HCT116 (cell line): ENCODE results near the gene UMODL1. TPM values are rescaled to one million over a fixed set of nuclear protein-coding genes. Genes with fewer than 3 reads are reported as not detected.

Source experiments
- ATAC-seq: fragments of 200-7000 bp; cut with Tn5 transposase; 2 replicates; pipeline ENCODE4 v1.9.1; 2020; ENCODE audit warnings: mild to moderate bottlenecking, moderate library complexity
- BruUV-seq: library from RNA; stranded (reverse); fragments of 400-500 nt; replicated peaks from 2 replicates; lab custom pipeline; 2021; lab: Mats Ljungman, UMichigan
- CTCF ChIA-PET: fragments of 300-600 bp; sonication (Branson Sonifier 250); formaldehyde crosslinking; loops from one replicate; lab custom pipeline; 2021; ENCODE audit warnings: antibody characterized with exemption; lab: Charles Lee
- POLR2A ChIA-PET: fragments of 300-600, 350-600 bp; sonication (Branson Sonifier 250); formaldehyde crosslinking; loops from one replicate; lab custom pipeline; 2021; ENCODE audit warnings: antibody characterized with exemption; lab: Charles Lee
- RAD21 ChIA-PET, 2 experiments: fragments of 300-600 bp; sonication (Branson Sonifier 250); formaldehyde crosslinking; loops; one replicate each; lab custom pipeline; 2023; ENCODE audit warnings: low total read pairs in 2 of 2; ENCODE audit not compliant: uncharacterized antibody in 2 of 2, unreplicated experiment in 2 of 2, low non-redundant PET in 1 of 2; lab: Charles Lee
- DNase-seq: peaks from one replicate; pipeline ENCODE4 v3.0.0-alpha.2; 2010; ENCODE audit warnings: low read depth, low spot score
- H2AFZ ChIP-seq: fragments of 200-600 bp; shearing (Covaris generic), sonication (generic); 2 replicates; pipeline ENCODE4 v1.6.1; 2017; ENCODE audit warnings: low read depth, mixed run types, mixed read lengths, antibody characterized with exemption, low read length; ENCODE audit not compliant: poor library complexity, severe bottlenecking
- H3K27ac ChIP-seq: 2 replicates; pipeline ENCODE4 v1.5.1; 2012; ENCODE audit warnings: low read depth, low read length
- H3K27me3 ChIP-seq: fragments of 200-600 bp; sonication (generic); 2 replicates; pipeline ENCODE4 v1.6.1; 2016; ENCODE audit warnings: mixed run types, low read length, mixed read lengths; ENCODE audit not compliant: insufficient read depth
- H3K36me3 ChIP-seq, 2 experiments: fragments of 200-500 bp in 1 of 2; fragments of 200-600 bp in 1 of 2; sonication (Bioruptor generic) in 1 of 2; sonication (generic) in 1 of 2; 2 replicates each; pipeline versions ENCODE4 v1.5.1 to v1.6.1; 2014 to 2016; ENCODE audit warnings: low read length in 2 of 2, inconsistent platforms in 1 of 2, mixed read lengths in 1 of 2, mixed run types in 1 of 2; ENCODE audit not compliant: insufficient read depth in 2 of 2, control insufficient read depth in 1 of 2
- H3K4me1 ChIP-seq, 2 experiments: fragments of 200-600 bp in 1 of 2; sonication (generic) in 1 of 2; 2 replicates each; pipeline versions ENCODE4 v1.5.1 to v1.6.1; 2012 to 2017; ENCODE audit warnings: low read length in 2 of 2, inconsistent platforms in 1 of 2, mild to moderate bottlenecking in 1 of 2, mixed read lengths in 1 of 2, mixed run types in 1 of 2, moderate library complexity in 1 of 2; ENCODE audit not compliant: insufficient read depth in 2 of 2, control insufficient read depth in 1 of 2
- H3K4me2 ChIP-seq: fragments of 200-600 bp; sonication (generic); 2 replicates; pipeline ENCODE4 v1.6.1; 2017; ENCODE audit warnings: mixed run types, low read length, mixed read lengths
- H3K4me3 ChIP-seq, 2 experiments: fragments of 200-600 bp in 1 of 2; sonication (generic) in 1 of 2; replicated peaks in 1 of 2; 2 replicates each; pipeline ENCODE4 v1.5.1; 2011 to 2016; ENCODE audit warnings: low read length in 2 of 2, control low read depth in 1 of 2, low read depth in 1 of 2, mild to moderate bottlenecking in 1 of 2, mixed read lengths in 1 of 2, mixed run types in 1 of 2
- H3K79me2 ChIP-seq: fragments of 200-600 bp; sonication (generic); 2 replicates; pipeline ENCODE4 v1.6.1; 2017; ENCODE audit warnings: mild to moderate bottlenecking, mixed run types, low read length, moderate library complexity, mixed read lengths; ENCODE audit not compliant: insufficient read depth
- H3K9ac ChIP-seq: fragments of 200-600 bp; sonication (generic); 2 replicates; pipeline ENCODE4 v1.6.1; 2016; ENCODE audit warnings: low read length, mixed read lengths
- H3K9me2 ChIP-seq: fragments of 200-600 bp; sonication (generic), shearing (Covaris generic); 2 replicates; pipeline ENCODE4 v1.6.1; 2017; ENCODE audit warnings: mixed run types, mild to moderate bottlenecking, moderate library complexity; ENCODE audit not compliant: insufficient read depth
- H3K9me3 ChIP-seq, 2 experiments: fragments of 200-500 bp in 1 of 2; fragments of 200-600 bp in 1 of 2; sonication (Bioruptor generic) in 1 of 2; sonication (generic) in 1 of 2; 2 replicates each; pipeline ENCODE4 v1.6.1; 2014 to 2017; ENCODE audit warnings: low read length in 2 of 2, mixed read lengths in 2 of 2, inconsistent platforms in 1 of 2, low read depth in 1 of 2, mild to moderate bottlenecking in 1 of 2, mixed run types in 1 of 2, moderate library complexity in 1 of 2; ENCODE audit not compliant: control insufficient read depth in 1 of 2, insufficient read depth in 1 of 2
- H4K20me1 ChIP-seq: fragments of 200-600 bp; sonication (generic), shearing (Covaris generic); 2 replicates; pipeline ENCODE4 v1.6.1; 2017; ENCODE audit warnings: mixed run types, mild to moderate bottlenecking, moderate library complexity; ENCODE audit not compliant: insufficient read depth
- CBX3 ChIP-seq: IDR thresholded peaks from 2 replicates; pipeline ENCODE4 v1.6.1; 2012; ENCODE audit warnings: low read depth
- CEBPB ChIP-seq: IDR thresholded peaks from 2 replicates; pipeline ENCODE4 v1.6.1; 2012; ENCODE audit warnings: low read depth
- CTCF ChIP-seq, 3 experiments: fragments of 200-600 bp in 1 of 3; sonication (generic) in 1 of 3; IDR thresholded peaks in 2 of 3; conservative IDR thresholded peaks in 1 of 3; 2 replicates each; pipeline ENCODE4 v1.5.1; 2012 to 2017; ENCODE audit warnings: low read depth in 2 of 3, low read length in 2 of 3, antibody characterized with exemption in 1 of 3, borderline replicate concordance in 1 of 3, control low read depth in 1 of 3, mild to moderate bottlenecking in 1 of 3, mixed read lengths in 1 of 3, mixed run types in 1 of 3, moderate library complexity in 1 of 3; ENCODE audit not compliant: insufficient read depth in 1 of 3
- ELF1 ChIP-seq: IDR thresholded peaks from 2 replicates; pipeline ENCODE4 v1.6.1; 2012; ENCODE audit warnings: low read depth, borderline replicate concordance
- EZH2 ChIP-seq: fragments of 200-600 bp; sonication (generic); IDR thresholded peaks from 2 replicates; pipeline ENCODE4 v1.6.1; 2017; ENCODE audit warnings: antibody characterized with exemption, mixed run types
- FOSL1 ChIP-seq: IDR thresholded peaks from 2 replicates; pipeline ENCODE4 v1.6.1; 2012; ENCODE audit warnings: low read depth
- JUND ChIP-seq: IDR thresholded peaks from 2 replicates; pipeline ENCODE4 v1.6.1; 2012
- POLR2A ChIP-seq: IDR thresholded peaks from 2 replicates; pipeline ENCODE4 v1.7.0; 2011; ENCODE audit warnings: borderline replicate concordance; ENCODE audit not compliant: insufficient read depth, insufficient read length; ENCODE audit errors: extremely low read depth
- RAD21 ChIP-seq: IDR thresholded peaks from 2 replicates; pipeline ENCODE4 v1.6.1; 2012; ENCODE audit warnings: low read depth, mild to moderate bottlenecking
- SIN3A ChIP-seq: IDR thresholded peaks from 2 replicates; pipeline ENCODE4 v1.6.1; 2012; ENCODE audit warnings: low read depth
- SP1 ChIP-seq: IDR thresholded peaks from 2 replicates; pipeline ENCODE4 v1.6.1; 2012; ENCODE audit warnings: low read depth
- SRF ChIP-seq: IDR thresholded peaks from 2 replicates; pipeline ENCODE4 v1.6.1; 2012; ENCODE audit warnings: low read depth
- TCF7L2 ChIP-seq: IDR thresholded peaks from 2 replicates; pipeline ENCODE4 v1.7.0; 2011; ENCODE audit warnings: borderline replicate concordance, inconsistent platforms; ENCODE audit not compliant: insufficient read depth, insufficient read length; ENCODE audit errors: extremely low read depth
- YY1 ChIP-seq: IDR thresholded peaks from 2 replicates; pipeline ENCODE4 v1.6.1; 2011; ENCODE audit warnings: low read length, low read depth, moderate library complexity, mild to moderate bottlenecking; ENCODE audit not compliant: insufficient replicate concordance; ENCODE audit errors: extremely low read depth
- ZNF274 ChIP-seq: fragments of 200-500 bp; sonication (Bioruptor generic); IDR thresholded peaks from 2 replicates; pipeline ENCODE4 v1.6.1; 2014; ENCODE audit warnings: mild to moderate bottlenecking, low read depth, low read length, inconsistent platforms
- intact Hi-C: fragments of 100-400 bp; cut with micrococcal nuclease; formaldehyde crosslinking; loops from 2 replicates; pipeline ENCODE4 v1.10.0; 2022
- total RNA-seq: library from RNA; stranded (reverse); gene quantifications from one replicate; pipeline ENCODE4 v1.2.1, GENCODE V29; 2021; ENCODE audit not compliant: unreplicated experiment
- TF ChIP-seq, protein P1 (sequence below): IDR thresholded peaks from 2 replicates; pipeline ENCODE4 v1.6.1; 2012
- TF ChIP-seq, protein P2 (sequence below): IDR thresholded peaks from 2 replicates; pipeline ENCODE4 v1.6.1; 2011; ENCODE audit warnings: mild to moderate bottlenecking, low read length, moderate library complexity; ENCODE audit not compliant: insufficient replicate concordance; ENCODE audit errors: extremely low read depth
- TF ChIP-seq, protein P3 (sequence below): IDR thresholded peaks from 2 replicates; pipeline ENCODE4 v1.6.1; 2012; ENCODE audit warnings: low read depth

UMODL1 gene
- total RNA-seq, 1 experiment from 2014 or later, result not detected

GRCh38 chr21:42031241-42031640 is 39.9 kb upstream of the UMODL1 start:
- CTCF ChIA-PET, result no interaction called here
- H3K27me3 ChIP-seq, result no peaks in the 10 kb centered on the region
- no peak overlapping the region for H3K9ac ChIP-seq
- ATAC-seq (no peak), DNase-seq (no peak)
- no peaks in the 10 kb centered on the region for H3K36me3 ChIP-seq
- no TSS peak for BruUV-seq
- no peak overlapping the region for H2AFZ ChIP-seq
- no peaks in the 10 kb centered on the region for H4K20me1 ChIP-seq
- H3K9me2 ChIP-seq, result no peaks in the 10 kb centered on the region
- H3K27ac ChIP-seq, result no peak overlapping the region
- intact Hi-C loops, result no loop called here
- RAD21 ChIA-PET, result no interaction called here
- no peaks in the 10 kb centered on the region; a peak in 1 of 4 replicates for H3K9me3 ChIP-seq
- no peak overlapping the region for H3K4me2 ChIP-seq
- no peaks in the 10 kb centered on the region for H3K4me1 ChIP-seq
- no peak overlapping the region for H3K4me3 ChIP-seq
- TF ChIP-seq TCF7L2 (no peak), SRF (no peak), ZNF274 (no peak), POLR2A (no peak), ELF1 (no peak), CTCF (IDR thresholded peaks at IDR 0.05 in 2 of 3, conservative IDR thresholded peaks at IDR 0.05 in 1 of 3; ENCODE audit: borderline replicate concordance in 1 of 3, insufficient read depth in 1 of 3, low read depth in 2 of 3, low read length in 2 of 3) (no peak), RAD21 (no peak), SP1 (no peak), FOSL1 (no peak), CBX3 (no peak), JUND (no peak), YY1 (no peak), CEBPB (no peak), SIN3A (no peak), EZH2 (no peak)
- TF ChIP-seq, protein P1, sequence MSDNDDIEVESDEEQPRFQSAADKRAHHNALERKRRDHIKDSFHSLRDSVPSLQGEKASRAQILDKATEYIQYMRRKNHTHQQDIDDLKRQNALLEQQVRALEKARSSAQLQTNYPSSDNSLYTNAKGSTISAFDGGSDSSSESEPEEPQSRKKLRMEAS, result no peak
- TF ChIP-seq, protein P2, sequence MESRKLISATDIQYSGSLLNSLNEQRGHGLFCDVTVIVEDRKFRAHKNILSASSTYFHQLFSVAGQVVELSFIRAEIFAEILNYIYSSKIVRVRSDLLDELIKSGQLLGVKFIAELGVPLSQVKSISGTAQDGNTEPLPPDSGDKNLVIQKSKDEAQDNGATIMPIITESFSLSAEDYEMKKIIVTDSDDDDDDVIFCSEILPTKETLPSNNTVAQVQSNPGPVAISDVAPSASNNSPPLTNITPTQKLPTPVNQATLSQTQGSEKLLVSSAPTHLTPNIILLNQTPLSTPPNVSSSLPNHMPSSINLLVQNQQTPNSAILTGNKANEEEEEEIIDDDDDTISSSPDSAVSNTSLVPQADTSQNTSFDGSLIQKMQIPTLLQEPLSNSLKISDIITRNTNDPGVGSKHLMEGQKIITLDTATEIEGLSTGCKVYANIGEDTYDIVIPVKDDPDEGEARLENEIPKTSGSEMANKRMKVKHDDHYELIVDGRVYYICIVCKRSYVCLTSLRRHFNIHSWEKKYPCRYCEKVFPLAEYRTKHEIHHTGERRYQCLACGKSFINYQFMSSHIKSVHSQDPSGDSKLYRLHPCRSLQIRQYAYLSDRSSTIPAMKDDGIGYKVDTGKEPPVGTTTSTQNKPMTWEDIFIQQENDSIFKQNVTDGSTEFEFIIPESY, result no peak
- TF ChIP-seq, protein P3, sequence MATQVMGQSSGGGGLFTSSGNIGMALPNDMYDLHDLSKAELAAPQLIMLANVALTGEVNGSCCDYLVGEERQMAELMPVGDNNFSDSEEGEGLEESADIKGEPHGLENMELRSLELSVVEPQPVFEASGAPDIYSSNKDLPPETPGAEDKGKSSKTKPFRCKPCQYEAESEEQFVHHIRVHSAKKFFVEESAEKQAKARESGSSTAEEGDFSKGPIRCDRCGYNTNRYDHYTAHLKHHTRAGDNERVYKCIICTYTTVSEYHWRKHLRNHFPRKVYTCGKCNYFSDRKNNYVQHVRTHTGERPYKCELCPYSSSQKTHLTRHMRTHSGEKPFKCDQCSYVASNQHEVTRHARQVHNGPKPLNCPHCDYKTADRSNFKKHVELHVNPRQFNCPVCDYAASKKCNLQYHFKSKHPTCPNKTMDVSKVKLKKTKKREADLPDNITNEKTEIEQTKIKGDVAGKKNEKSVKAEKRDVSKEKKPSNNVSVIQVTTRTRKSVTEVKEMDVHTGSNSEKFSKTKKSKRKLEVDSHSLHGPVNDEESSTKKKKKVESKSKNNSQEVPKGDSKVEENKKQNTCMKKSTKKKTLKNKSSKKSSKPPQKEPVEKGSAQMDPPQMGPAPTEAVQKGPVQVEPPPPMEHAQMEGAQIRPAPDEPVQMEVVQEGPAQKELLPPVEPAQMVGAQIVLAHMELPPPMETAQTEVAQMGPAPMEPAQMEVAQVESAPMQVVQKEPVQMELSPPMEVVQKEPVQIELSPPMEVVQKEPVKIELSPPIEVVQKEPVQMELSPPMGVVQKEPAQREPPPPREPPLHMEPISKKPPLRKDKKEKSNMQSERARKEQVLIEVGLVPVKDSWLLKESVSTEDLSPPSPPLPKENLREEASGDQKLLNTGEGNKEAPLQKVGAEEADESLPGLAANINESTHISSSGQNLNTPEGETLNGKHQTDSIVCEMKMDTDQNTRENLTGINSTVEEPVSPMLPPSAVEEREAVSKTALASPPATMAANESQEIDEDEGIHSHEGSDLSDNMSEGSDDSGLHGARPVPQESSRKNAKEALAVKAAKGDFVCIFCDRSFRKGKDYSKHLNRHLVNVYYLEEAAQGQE, result no peak
- TF ChIP-seq, all 23 proteins: peak for 0
- POLR2A ChIA-PET, result no interaction called here
- no peaks in the 10 kb centered on the region for H3K79me2 ChIP-seq
